Measurements from ENCODE around the gene C11orf21. TPM values are rescaled to one million over a fixed set of nuclear protein-coding genes. Genes with fewer than 3 reads are reported as not detected.

C11orf21 gene
- total RNA-seq, 4 donors from 2014 or later: 1.1 to 9.9 (median 1.3) TPM; not detected in 1

DNA sequence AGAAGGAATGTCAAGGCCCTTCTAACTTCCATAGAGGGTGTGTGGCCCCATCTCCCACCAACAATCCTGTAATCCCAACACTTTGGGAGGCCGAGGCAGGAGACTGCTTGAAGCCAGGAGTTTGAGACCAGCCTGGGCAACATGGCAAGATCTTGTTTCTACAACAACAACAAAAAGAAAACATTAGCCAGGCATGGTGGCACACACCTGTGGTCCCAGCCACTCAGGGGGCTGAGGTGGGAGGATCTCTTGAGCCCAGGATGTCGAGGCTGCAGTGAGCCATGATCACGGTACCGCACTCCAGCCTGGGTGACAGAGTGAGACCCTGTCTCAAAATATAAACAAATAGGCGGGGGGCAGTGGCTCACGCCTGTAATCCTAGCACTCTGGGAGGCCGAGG lies 17.0 kb upstream of the C11orf21 start:
- H3K27me3 ChIP-seq: no peaks in the 10 kb centered on the region
- H3K4me1 ChIP-seq: peaks cover 0 to 13% (median 0%) of the 10 kb centered on the region in 4 donors
- H3K36me3 ChIP-seq: no peaks in the 10 kb centered on the region
- H3K4me3 ChIP-seq: no peak overlapping the region
- no peak for TF ChIP-seq POLR2A (IDR thresholded peaks at IDR 0.05)
- TF ChIP-seq, protein P1, sequence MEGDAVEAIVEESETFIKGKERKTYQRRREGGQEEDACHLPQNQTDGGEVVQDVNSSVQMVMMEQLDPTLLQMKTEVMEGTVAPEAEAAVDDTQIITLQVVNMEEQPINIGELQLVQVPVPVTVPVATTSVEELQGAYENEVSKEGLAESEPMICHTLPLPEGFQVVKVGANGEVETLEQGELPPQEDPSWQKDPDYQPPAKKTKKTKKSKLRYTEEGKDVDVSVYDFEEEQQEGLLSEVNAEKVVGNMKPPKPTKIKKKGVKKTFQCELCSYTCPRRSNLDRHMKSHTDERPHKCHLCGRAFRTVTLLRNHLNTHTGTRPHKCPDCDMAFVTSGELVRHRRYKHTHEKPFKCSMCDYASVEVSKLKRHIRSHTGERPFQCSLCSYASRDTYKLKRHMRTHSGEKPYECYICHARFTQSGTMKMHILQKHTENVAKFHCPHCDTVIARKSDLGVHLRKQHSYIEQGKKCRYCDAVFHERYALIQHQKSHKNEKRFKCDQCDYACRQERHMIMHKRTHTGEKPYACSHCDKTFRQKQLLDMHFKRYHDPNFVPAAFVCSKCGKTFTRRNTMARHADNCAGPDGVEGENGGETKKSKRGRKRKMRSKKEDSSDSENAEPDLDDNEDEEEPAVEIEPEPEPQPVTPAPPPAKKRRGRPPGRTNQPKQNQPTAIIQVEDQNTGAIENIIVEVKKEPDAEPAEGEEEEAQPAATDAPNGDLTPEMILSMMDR (IDR thresholded peaks at IDR 0.05): no peak
- H3K27ac ChIP-seq: no peak overlapping the region
- no peaks in the 10 kb centered on the region for H3K9me3 ChIP-seq
- no peak for DNase-seq

DNA sequence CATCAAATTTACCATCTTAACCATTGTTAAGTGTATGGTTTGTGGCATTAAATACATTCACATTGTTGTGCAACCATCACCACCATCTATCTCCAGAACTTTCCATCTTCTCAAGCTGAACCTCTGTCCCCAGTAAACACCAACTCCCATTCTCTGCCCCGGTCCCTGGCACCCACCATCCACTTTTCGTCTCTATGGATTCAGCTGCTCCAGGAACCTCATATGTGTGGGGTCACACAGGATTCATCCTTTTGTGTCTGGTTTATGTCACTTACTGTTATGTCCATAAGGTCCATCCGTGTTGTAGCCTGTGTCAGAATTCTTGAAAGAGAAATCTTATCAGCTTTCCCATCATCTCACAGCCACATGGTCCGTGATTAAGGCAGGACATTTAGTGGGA lies 16.4 kb upstream of the C11orf21 start:
- H3K9me3 ChIP-seq: no peaks in the 10 kb centered on the region
- peaks cover 0 to 13% (median 0%) of the 10 kb centered on the region in 4 donors for H3K4me1 ChIP-seq
- H3K27me3 ChIP-seq: no peaks in the 10 kb centered on the region
- H3K27ac ChIP-seq: no peak overlapping the region
- DNase-seq: no peak
- no peak for TF ChIP-seq POLR2A (IDR thresholded peaks at IDR 0.05)
- TF ChIP-seq, protein P1 (IDR thresholded peaks at IDR 0.05): no peak
- no peaks in the 10 kb centered on the region for H3K36me3 ChIP-seq
- H3K4me3 ChIP-seq: no peak overlapping the region

DNA sequence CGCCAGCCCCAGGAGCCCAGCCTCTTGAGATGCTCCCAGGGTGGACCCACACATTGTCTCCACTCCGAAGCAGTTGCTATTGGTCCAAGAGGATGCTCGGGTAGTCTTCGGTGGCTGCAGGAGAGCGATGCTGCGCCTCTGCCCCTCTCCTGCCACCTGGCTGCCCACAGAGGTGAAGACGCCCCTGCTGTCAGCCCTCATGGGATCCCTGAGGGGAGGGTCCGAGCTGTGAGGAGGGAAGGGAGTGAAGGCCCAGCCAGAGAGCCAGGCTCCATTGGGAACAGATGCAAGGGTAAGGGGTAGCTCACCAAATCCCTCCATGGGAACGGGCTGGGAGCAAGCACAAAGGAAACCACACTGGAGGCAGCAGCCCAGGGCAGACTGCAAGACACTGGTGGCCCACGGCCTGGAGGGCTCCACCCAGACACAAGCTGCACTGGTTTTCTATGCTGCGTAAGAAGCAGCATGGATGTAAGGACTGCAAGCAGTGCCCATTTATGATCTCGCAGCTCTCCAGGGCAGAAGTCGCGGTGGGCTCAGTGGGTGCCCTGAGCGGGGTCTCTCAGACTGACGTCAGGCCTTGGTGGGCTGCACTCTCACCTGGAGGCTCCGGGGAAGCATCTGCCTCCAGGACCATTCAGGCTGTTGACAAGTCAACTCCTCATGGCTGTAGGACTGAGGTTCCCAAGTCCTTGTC lies 15.8 kb upstream of the C11orf21 start:
- H3K27ac ChIP-seq: no peak overlapping the region
- H3K27me3 ChIP-seq: no peaks in the 10 kb centered on the region
- H3K9me3 ChIP-seq: no peaks in the 10 kb centered on the region
- DNase-seq: peak in 1 of 3 donors; percentile 44
- peaks cover 0 to 13% (median 0%) of the 10 kb centered on the region in 4 donors for H3K4me1 ChIP-seq
- H3K4me3 ChIP-seq: no peak overlapping the region
- H3K36me3 ChIP-seq: no peaks in the 10 kb centered on the region
- TF ChIP-seq, protein P1 (IDR thresholded peaks at IDR 0.05): no peak

DNA sequence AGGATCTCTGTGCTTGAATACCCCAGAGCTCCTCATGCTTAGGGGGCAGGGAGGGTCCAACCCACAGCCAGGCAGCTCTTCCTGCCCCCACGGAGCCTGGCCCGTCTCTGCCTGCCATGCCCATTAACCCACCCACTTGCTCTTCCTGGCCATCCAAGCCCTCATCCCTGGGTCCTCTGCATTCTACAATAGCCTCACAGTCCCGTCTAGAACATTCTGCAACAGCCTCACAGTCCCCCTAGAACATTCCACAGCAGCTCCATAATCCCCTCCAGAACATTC lies 15.2 kb upstream of the C11orf21 start:
- no peak for DNase-seq
- no peak for TF ChIP-seq POLR2A (IDR thresholded peaks at IDR 0.05)
- TF ChIP-seq, protein P1 (IDR thresholded peaks at IDR 0.05): no peak
- no peaks in the 10 kb centered on the region for H3K9me3 ChIP-seq
- H3K27me3 ChIP-seq: no peaks in the 10 kb centered on the region
- no peak overlapping the region for H3K4me3 ChIP-seq
- peaks cover 0 to 13% (median 0%) of the 10 kb centered on the region in 4 donors for H3K4me1 ChIP-seq
- H3K36me3 ChIP-seq: no peaks in the 10 kb centered on the region
- H3K27ac ChIP-seq: no peak overlapping the region

DNA sequence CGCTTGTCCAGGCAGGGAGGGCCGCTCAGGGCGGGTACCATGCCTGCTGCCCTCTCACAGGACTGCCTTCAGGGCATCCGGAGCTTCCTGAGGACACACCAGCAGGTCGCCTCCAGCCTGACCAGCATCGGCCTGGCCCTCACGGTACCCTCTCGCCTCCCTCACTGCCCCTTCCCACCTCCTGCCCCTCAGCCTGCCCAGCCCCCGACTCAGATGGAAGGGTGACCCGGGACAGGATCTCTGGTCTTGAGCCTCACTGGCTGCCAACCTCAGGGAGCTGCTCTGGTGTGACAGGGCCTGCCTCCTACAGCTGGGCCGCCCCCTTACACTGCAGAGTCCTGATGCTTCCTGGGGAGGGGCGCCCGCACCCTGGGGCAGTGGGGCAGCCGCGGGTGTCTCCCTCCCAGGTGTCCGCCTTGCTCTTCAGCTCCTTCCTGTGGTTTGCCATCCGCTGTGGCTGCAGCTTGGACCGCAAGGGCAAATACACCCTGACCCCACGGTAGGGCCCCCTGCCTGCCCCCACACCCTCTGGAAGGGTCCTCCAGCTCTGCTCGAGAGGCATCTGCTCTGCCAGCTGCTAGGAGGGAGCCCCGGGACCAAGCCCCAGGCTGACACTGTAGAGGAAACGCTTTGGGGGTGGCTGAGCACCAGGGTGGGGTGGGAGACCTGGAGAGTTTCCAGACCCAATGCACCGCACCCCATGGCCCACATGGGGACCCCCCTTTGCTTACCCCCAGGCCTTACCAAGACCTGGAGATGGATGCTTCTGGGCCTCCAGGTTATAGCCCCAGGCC lies 14.6 kb upstream of the C11orf21 start:
- Histone ChIP-seq H3K9me3 (no peaks in the 10 kb centered on the region), H3K27me3 (no peaks in the 10 kb centered on the region), H3K27ac (no peak overlapping the region), H3K4me1 (peaks cover 0 to 13% (median 0%) of the 10 kb centered on the region in 4 donors), H3K4me3 (no peak overlapping the region), H3K36me3 (no peaks in the 10 kb centered on the region)
- DNase-seq: peak in 2 of 3 donors; percentile 33 to 42
- TF ChIP-seq POLR2A (IDR thresholded peaks at IDR 0.05): no peak
- TF ChIP-seq, protein P1 (IDR thresholded peaks at IDR 0.05): no peak
